GM20431 (cell line): ENCODE results near the gene RBMS3.

Source experiments
- in situ Hi-C: fragments of 300-500 bp; cut with MseI, MboI; formaldehyde crosslinking; loops from one replicate; pipeline ENCODE4 v1.15.0; 2020; ENCODE audit warnings: low sequenced_read_pairs; ENCODE audit not compliant: unreplicated experiment

Gene RBMS3

DNA sequence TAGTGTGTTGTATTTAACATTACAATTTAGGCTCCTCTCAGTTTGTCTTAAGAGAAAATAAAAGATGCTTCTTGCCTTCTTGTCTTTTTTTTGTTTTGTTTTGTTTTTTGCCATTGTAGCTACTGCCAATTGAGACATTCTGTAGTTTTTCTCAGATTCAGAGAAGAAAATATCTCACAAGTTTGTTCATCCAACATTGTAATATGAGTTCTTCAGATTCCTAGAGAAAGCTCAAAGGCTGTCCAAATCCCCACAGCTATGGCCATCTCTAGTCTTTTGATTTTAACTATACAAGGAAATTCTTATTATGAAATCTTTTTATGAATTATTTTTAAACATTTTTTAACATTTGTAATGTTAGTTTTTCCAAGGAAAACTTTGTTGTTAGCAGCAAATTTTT lies 264.7 kb downstream of the RBMS3 start:
- in situ Hi-C loops: no loop called here

GRCh38 chr3:29552051-29552450 lies 271.2 kb downstream of the RBMS3 start:
- in situ Hi-C loops: no loop called here

GRCh38 chr3:29554566-29554965 lies 273.7 kb downstream of the RBMS3 start:
- in situ Hi-C loops: no loop called here

DNA sequence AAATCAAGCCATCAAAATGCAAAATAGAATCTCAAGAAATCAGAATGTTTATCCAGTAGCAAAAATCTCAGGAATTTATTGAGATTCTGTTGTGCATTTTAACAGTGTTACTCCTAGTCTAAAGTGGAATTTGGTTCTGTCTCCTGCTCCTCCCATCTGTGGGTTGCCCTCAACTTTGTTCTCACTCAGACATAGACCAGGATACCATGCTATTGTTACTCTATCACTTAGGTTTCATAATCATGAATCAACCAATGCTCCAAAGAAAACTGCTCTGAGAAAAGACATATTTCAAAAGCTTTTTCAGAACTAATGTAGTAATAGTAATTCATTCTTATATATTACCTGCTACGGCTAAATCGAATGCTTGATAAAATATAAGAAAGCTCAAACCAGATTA lies 274.7 kb downstream of the RBMS3 start:
- in situ Hi-C loops: no loop called here

- in situ Hi-C loops: no loop called here
These were observed 276.3 kb downstream of the RBMS3 start for GRCh38 chr3:29557186-29557585.

GRCh38 chr3:29557825-29558224 lies 277.0 kb downstream of the RBMS3 start:
- in situ Hi-C loops: no loop called here

DNA sequence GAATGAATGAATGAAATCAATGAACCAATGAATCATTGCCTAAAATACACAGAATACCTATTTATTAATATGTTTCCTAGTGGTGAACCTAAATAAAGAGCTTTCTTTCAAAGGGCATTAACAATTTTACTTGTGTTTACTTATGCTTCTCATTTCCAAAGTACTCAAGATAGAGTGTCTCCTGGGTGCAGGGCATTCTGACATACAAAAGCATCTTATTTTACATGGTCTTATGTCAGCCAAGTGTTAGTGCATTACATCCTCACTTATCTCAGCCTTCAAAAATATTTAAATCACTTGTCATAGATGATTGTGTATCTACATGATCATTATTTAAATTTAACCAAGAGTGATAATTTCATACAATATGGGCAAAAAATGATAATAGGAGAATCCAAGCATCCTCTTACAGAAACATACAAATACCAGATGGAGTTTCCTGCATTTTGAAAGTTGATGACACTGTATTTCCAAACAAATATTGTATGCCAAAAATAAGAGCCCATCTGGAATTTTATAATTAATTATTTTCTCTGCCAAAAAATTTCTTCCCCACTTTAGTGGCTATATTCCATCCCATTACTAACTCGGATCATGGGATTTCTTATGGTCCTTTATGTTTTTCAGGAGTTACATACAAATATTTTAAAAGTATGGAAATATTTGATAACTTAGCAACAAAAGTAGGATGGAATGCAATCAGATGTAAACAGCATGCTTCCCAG lies 279.0 kb downstream of the RBMS3 start:
- in situ Hi-C loops: no loop called here

DNA sequence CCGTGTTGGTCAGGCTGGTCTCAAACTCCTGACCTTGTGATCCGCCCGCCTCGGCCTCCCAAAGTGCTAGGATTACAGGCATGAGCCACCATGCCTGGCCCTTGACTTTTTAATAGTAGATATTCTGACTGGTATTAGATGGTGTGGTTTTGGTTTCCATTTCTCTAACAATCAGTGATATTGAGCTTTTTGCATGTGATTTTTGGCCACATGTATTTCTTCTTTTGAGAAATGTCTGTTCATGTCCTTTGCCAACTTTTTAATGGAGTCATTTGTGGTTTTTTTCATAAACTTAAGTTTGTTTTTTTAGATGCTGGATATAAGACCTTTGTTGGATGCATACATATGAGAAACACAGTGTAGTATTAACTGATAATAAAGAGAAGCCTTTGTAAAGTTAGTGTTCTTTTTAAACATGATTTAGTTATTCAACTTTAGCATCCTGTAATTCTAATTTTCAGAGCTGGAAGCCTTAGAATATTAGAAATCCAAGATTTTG lies 280.8 kb downstream of the RBMS3 start:
- in situ Hi-C loops: no loop called here

DNA sequence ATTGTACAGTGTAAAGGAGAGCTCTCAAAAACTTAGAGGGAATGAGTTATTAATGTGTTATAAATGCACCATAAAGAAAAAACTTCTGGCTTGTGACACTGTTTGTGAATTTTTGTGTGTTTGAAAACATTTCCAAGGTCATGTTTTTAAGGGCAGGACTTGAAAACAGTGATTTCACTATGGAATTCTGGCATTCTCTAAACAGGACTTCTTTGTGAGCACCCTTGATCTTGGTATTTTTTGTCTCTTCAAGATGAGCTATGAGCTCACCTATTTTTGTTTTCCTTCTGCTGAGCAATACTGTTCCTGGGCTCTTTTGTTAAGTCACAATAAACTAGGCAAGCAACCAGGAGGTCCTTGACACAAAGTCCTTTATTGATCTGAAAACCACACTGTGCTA lies 284.4 kb downstream of the RBMS3 start:
- in situ Hi-C loops: no loop called here

GRCh38 chr3:29567501-29567900 lies 286.6 kb downstream of the RBMS3 start:
- in situ Hi-C loops: no loop called here

DNA sequence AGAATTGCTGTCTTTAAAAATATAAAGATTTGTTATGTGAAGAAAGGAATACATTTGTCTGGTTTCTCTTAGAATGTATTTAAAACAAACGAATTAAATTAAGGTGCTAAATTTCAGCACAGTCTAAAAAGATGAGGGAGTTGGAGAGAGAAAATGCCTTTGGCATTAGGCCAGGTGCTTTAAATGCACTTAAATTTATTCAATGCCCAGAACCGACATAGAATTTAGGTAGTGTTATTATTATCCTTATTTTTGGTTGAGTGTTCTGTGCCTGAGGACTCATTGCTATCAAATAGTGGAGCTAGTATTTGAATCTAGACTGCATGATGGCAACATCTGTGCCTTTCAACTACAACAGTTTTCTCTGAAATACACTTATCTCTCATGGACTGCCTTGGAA lies 287.5 kb downstream of the RBMS3 start:
- in situ Hi-C loops: no loop called here

DNA sequence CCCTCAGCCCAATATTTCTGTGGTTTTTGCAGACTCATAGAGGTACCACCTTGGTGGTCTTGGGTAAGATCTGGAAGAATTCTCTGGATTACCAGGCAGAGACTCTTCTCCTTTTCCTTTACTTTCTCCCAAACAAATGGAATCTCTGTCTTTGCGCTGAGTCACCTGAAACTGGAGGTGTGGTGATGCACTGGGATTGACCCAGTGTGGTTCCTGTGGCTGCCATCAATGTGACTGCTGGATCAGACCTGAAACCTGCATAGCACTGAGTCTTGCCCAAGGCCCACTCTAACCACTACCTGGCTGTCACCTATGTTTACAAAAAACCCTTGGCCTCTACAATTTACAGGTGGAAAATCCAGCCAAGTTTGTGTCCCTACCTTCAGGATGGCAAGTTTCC lies 295.3 kb downstream of the RBMS3 start:
- in situ Hi-C loops: no loop called here

GRCh38 chr3:29576675-29577074 lies 295.8 kb downstream of the RBMS3 start:
- in situ Hi-C loops: no loop called here

DNA sequence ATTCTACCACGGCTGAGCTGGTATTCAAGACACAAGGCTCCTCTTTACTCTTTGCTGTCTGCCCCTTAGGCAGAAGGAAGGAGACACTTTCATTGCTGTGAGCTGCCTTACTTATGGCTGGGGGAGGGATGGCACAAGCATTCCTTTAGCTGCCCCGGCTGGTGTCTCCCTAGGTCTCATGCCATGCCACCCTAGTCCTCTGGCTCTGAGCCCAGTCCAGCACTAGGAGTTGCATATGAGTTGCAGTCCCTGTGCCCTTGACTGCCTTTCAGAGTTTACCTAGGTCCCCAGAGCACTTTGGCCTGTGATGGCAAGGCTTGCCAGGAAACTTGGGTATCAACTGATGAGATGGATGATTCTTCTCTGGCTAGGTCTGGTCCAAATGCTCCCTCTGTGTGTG lies 296.4 kb downstream of the RBMS3 start:
- in situ Hi-C loops: no loop called here

GRCh38 chr3:29581311-29581710 lies 300.4 kb downstream of the RBMS3 start:
- in situ Hi-C loops: no loop called here

DNA sequence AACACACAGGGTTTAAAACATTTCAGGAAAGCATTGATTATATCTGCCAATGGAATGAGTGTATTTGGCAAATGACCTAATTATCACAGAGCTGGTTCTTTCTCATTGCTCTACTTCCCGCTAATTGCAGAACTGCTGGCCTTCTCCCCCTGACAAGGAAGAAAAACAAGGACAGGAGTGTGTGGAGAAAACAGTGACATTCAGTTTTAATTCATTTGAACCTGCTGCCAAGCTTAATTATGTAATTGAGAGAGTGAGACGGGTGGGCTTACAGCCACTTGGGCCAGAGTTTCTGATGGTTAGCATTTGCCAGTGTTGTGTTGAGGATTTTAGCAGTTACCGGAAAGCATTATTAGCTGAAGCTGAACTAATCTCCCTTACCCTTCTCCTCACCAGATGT lies 301.4 kb downstream of the RBMS3 start:
- in situ Hi-C loops: no loop called here

GRCh38 chr3:29583861-29584260 lies 303.0 kb downstream of the RBMS3 start:
- in situ Hi-C loops: no loop called here

DNA sequence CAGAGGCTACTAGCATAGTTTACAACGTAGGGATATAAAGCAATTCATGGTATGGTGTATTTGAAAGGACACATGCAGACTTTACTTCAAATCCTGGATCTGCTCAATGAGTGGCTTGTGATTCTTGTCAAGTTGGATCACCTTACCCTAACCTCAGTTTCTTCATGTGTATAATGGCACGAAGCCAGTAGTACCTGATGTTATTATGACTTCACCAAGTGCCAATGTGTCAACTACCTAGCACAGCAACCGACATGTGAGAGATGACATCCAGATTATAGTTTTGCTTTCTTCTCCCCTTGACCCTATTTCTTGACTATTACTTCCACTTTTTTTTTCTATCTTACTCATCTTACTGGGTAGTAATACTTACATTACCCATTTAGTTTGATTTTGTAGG lies 304.5 kb downstream of the RBMS3 start:
- in situ Hi-C loops: no loop called here

- in situ Hi-C loops: no loop called here
These were observed 306.5 kb downstream of the RBMS3 start for GRCh38 chr3:29587340-29587739.

DNA sequence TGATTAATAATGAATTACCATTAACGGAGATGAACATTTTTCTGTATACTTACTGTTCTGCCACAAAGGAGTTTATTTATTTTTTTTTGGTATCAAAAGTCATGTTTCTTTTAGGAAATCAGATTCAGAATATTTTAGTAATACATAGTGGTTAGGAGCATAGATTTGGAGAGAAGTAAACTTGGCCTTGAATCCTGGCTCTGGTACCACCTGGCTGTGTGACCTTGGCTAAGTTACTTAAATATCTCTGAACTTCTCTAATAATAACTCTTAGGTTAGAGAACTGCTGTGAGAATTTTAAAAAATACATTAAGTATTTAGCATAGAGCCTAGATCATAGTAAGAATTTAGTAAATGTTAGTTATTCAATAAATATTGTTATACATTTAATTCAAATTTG lies 309.1 kb downstream of the RBMS3 start:
- in situ Hi-C loops: no loop called here

DNA sequence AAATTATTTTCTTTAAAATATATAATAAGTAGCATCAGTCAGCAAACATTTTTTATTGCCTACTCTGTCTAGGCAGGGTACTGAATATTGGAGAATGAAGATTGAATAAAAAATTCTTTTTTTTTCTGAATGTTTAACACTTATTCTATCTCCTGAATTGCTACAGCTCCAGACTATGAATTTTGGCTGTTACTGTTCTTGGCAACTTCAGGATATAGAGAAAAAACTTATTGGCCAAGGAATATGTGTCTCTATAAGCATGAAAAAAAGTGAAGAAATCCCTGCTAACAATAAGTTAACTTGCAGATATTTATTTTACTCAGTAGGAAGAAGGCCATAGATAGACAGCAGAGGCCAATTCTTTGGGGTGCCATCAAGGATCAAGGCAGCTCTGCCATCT lies 309.6 kb downstream of the RBMS3 start:
- in situ Hi-C loops: no loop called here

DNA sequence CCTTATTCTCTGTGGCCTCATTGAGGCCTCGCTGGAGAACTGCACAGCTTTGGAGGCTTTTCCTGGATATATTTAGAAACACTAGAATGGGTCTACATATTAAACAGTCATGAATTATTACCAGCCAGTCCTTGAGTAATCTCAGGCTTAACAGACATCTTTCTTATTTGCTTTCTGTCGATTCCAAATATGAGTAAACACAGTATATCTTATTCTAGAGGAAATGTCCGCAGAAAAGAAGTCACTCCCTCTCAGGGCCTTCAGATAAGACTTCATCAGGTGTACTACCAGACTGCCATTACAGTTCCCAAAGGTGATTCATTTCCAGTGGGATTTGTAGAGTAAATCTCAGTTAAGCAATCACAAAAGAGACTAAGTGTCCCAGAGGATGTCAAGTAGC lies 310.7 kb downstream of the RBMS3 start:
- in situ Hi-C loops: no loop called here
